Endothelial cell of umbilical vein (primary cell): ENCODE data around the gene CDC20B. TPM values are rescaled to one million over a fixed set of nuclear protein-coding genes. Genes with fewer than 3 reads are reported as not detected.

Source experiments
- Bru-seq: library from RNA; stranded (reverse); fragments of 400-500 nt; gene quantifications from one replicate; lab custom pipeline; 2021; lab: Mats Ljungman, UMichigan
- BruChase-seq, 2 experiments: library from RNA; stranded (reverse); fragments of 400-500 nt; gene quantifications; one replicate each; lab custom pipeline; 2021; lab: Mats Ljungman, UMichigan
- BruUV-seq: library from RNA; stranded (reverse); fragments of 400-500 nt; replicated peaks from 2 replicates; lab custom pipeline; 2021; lab: Mats Ljungman, UMichigan
- CTCF ChIA-PET: fragments of 300-600, 350-600 bp; sonication (Branson Sonifier 250); formaldehyde crosslinking; loops from one replicate; lab custom pipeline; 2021; ENCODE audit warnings: antibody characterized with exemption, inconsistent platforms; lab: Charles Lee
- POLR2A ChIA-PET: fragments of 300-600, 350-600 bp; sonication (Branson Sonifier 250); formaldehyde crosslinking; loops from one replicate; lab custom pipeline; 2021; ENCODE audit warnings: antibody characterized with exemption, inconsistent platforms; lab: Charles Lee
- DNase-seq: peaks from one replicate; pipeline ENCODE4 v3.0.0-alpha.2; 2011; ENCODE audit warnings: low read depth, low spot score
- FAIRE-seq: peaks from 2 replicates; lab custom pipeline; 2011; peaks lifted over from hg19 to GRCh38; lab: Jason Lieb, UNC
- H2AFZ ChIP-seq: 2 replicates; pipeline ENCODE4 v1.6.0; 2012; ENCODE audit warnings: low read depth, low read length, control low read depth, inconsistent platforms
- H3K27ac ChIP-seq: 2 replicates; pipeline ENCODE4 v1.5.1; 2011; ENCODE audit warnings: low read depth, mild to moderate bottlenecking, control low read depth, low read length, moderate library complexity; ENCODE audit not compliant: insufficient read depth
- H3K27me3 ChIP-seq, 2 experiments: 2 replicates each; pipeline versions ENCODE4 v1.6.0 to v1.6.1; 2011; ENCODE audit warnings: low read length in 2 of 2, mixed read lengths in 1 of 2; ENCODE audit not compliant: control insufficient read depth in 2 of 2, insufficient read depth in 2 of 2
- H3K36me3 ChIP-seq, 2 experiments: 2 replicates in 1 of 2; 3 replicates in 1 of 2; pipeline ENCODE4 v1.5.1; 2011; ENCODE audit warnings: low read length in 2 of 2, mild to moderate bottlenecking in 1 of 2, moderate library complexity in 1 of 2; ENCODE audit not compliant: control insufficient read depth in 2 of 2, insufficient read depth in 2 of 2; ENCODE audit errors: extremely low read depth in 1 of 2
- H3K4me1 ChIP-seq: 3 replicates; pipeline ENCODE4 v1.5.1; 2011; ENCODE audit warnings: mild to moderate bottlenecking, low read length; ENCODE audit not compliant: control insufficient read depth, insufficient read depth; ENCODE audit errors: extremely low read depth
- H3K4me2 ChIP-seq: 2 replicates; pipeline ENCODE4 v1.6.1; 2011; ENCODE audit warnings: low read length, control low read depth, mixed read lengths; ENCODE audit not compliant: insufficient read depth
- H3K4me3 ChIP-seq, 3 experiments: fragments of 200-600 bp in 1 of 3; sonication (generic), shearing (Covaris generic) in 1 of 3; replicated peaks in 1 of 3; 2 replicates each; pipeline ENCODE4 v1.5.1; 2011 to 2016; ENCODE audit warnings: control low read depth in 3 of 3, low read length in 3 of 3, mild to moderate bottlenecking in 2 of 3, inconsistent platforms in 1 of 3, low read depth in 1 of 3, moderate library complexity in 1 of 3; ENCODE audit not compliant: insufficient read depth in 1 of 3
- H3K79me2 ChIP-seq: 2 replicates; pipeline ENCODE4 v1.6.0; 2012; ENCODE audit warnings: low read length, inconsistent platforms; ENCODE audit not compliant: control insufficient read depth, insufficient read depth
- H3K9ac ChIP-seq: replicated peaks from 2 replicates; pipeline ENCODE3; 2011; ENCODE audit warnings: low read length, control low read depth; ENCODE audit not compliant: insufficient read depth; ENCODE audit errors: extremely low read depth
- H3K9me1 ChIP-seq: replicated peaks from 3 replicates; pipeline ENCODE4 v1.6.0; 2011; ENCODE audit warnings: mild to moderate bottlenecking, low read length; ENCODE audit not compliant: control insufficient read depth, insufficient read depth; ENCODE audit errors: extremely low read depth
- H3K9me3 ChIP-seq: replicated peaks from 2 replicates; pipeline ENCODE4 v1.5.1; 2012; ENCODE audit warnings: low read length, inconsistent platforms; ENCODE audit not compliant: control insufficient read depth, insufficient read depth
- H4K20me1 ChIP-seq: replicated peaks from 2 replicates; pipeline ENCODE3; 2011; ENCODE audit warnings: mild to moderate bottlenecking, low read length; ENCODE audit not compliant: control insufficient read depth, insufficient read depth; ENCODE audit errors: extremely low read depth
- POLR2A ChIP-seq: IDR thresholded peaks from 2 replicates; pipeline ENCODE4 v1.6.1; 2012; ENCODE audit warnings: low read depth, mild to moderate bottlenecking, control low read depth, low read length
- POLR2AphosphoS5 ChIP-seq: IDR thresholded peaks from 2 replicates; pipeline ENCODE4 v1.6.1; 2012; ENCODE audit warnings: low read depth, mild to moderate bottlenecking, control low read depth, low read length, moderate library complexity; ENCODE audit not compliant: insufficient read depth
- dilution Hi-C: fragments of 300-500 bp; cut with MboI; formaldehyde crosslinking; loops from one replicate; pipeline ENCODE4 v1.15.0; 2019; ENCODE audit warnings: low sequenced_read_pairs; ENCODE audit not compliant: extremely low pct_ligation_motif_present
- intact Hi-C: fragments of 100-400 bp; cut with micrococcal nuclease; formaldehyde crosslinking; loops from one replicate; pipeline ENCODE4 v1.10.0; 2022
- long read RNA-seq: library from polyadenylated mRNA; stranded (forward); transcript quantifications from one replicate; pipeline ENCODE4 v2.0.0, GENCODE V29; 2021
- polyA minus RNA-seq, 3 experiments: library from RNA; depleted of rRNA, polyadenylated mRNA; stranded (reverse); fragments of >200 nt; gene quantifications; 1 replicate in 1 of 3; 2 replicates in 2 of 3; pipeline ENCODE4 v1.2.3, GENCODE V29; 2011
- polyA plus RNA-seq, 4 experiments: library from polyadenylated mRNA; depleted of rRNA in 3 of 4; stranded (reverse) in 3 of 4; unstranded in 1 of 4; fragments of >200 nt; gene quantifications; 2 replicates each; pipeline versions ENCODE4 v1.2.1 to v1.2.3, GENCODE V29; 2011 to 2012; ENCODE audit warnings: missing spikeins in 1 of 4
- total RNA-seq: library from RNA; stranded (reverse); gene quantifications from 2 replicates; pipeline ENCODE4 v1.2.3, GENCODE V29; 2021

CDC20B gene, protein sequence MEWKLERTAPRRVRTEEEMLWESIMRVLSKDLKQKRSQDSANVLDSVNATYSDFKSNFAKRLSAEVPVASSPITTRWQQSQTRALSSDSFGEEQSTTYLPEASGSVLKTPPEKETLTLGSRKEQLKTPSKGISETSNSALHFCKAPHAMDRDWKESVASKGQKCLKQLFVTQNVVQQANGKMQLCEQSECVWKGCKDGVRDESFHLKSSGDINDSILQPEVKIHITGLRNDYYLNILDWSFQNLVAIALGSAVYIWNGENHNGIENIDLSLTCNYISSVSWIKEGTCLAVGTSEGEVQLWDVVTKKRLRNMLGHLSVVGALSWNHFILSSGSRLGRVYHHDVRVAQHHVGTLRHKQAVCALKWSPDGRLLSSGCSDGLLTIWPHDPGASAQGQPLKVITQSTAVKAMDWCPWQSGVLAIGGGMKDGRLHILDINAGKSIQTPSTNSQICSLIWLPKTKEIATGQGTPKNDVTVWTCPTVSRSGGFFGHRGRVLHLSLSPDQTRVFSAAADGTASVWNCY
- total RNA-seq: 0.14 and 0.22 TPM in 2 replicates
- polyA plus RNA-seq: 0.22 TPM in 2 replicates
- polyA plus RNA-seq (2011; cell fraction: cytosol; rRNA removed): 0.06 and 0.08 TPM in 2 replicates
- polyA plus RNA-seq (2011; cell fraction: nucleus; rRNA removed): 0.41 and 0.51 TPM in 2 replicates
- 0.15 TPM in 1 of 2 replicates, not detected in the other for polyA plus RNA-seq (2012)
- polyA minus RNA-seq: 0.23 TPM in 1 of 2 replicates, not detected in the other
- not detected for polyA minus RNA-seq (2011; cell fraction: cytosol; rRNA and poly(A)+ RNA removed)
- 0.34 TPM in 1 of 2 replicates, not detected in the other for polyA minus RNA-seq (2011; cell fraction: nucleus; rRNA and poly(A)+ RNA removed)
- Bru-seq, nascent RNA: percentile 33 among the genes with signal in this experiment
- BruChase-seq, experiment 1, labeled RNA remaining after a 6-hour chase: percentile 17 among the genes with signal in this experiment
- percentile 22 among the genes with signal in this experiment for BruChase-seq, experiment 2, labeled RNA remaining after a 2-hour chase
- long read RNA-seq, partial matches to known transcripts: 3 of 5 reads
- long read RNA-seq, other reads (novel, unspliced or antisense): 2 of 5 reads

DNA sequence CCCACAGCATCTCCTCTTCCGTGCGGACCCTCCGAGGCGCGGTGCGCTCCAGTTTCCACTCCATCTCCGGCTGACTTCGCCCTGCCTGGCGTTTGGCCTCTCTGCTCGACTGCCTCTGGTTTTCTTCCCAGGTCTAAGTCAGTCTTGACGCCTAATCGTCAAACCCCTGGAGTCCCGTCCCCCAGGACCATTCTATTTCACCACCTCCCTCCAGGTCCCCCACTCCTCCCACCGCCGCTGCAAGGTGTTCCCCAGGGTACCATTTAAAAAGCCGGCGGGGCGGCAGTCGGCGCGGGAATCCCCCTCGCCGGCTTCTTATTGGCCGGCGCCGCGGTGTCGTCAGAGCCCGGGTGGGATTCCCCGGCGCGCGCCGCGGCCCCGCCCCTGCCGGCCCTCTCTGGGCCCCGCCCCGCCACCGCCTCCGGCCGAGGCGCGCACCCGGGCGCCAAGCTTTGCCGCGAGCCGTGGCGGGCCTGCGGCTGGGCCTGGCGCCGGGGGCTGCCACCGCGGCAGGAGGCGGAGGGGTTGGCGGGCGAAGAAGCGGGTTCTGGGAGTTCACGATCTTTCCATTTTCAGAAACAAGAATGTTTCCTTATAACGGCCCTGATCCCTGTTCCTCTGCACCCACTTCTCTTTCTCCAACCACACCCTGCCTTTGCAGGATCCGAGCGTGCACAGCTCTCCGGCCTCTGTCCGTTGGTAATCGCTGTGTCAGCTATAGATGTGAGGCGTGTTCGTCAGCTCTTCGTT lies at the start of gene CDC20B:
Gene CDC20B, minus strand, starts transcription at position 241 of the 750 bp plus-strand sequence. Its CDS starts 177 bp downstream, at position 64.
- Histone ChIP-seq H3K9me1 (no peaks in the 10 kb centered on the region), H3K36me3 (no peaks in the 10 kb centered on the region), H3K9ac (no peak within 1 kb of the TSS), H3K4me3 (peak within 1 kb of the TSS; percentile 14 to 64 (median 46)), H3K27ac (no peak within 1 kb of the TSS), H3K4me1 (peaks cover 21% of the 10 kb centered on the region), H2AFZ (peak within 1 kb of the TSS; percentile 75), H4K20me1 (no peaks in the 10 kb centered on the region), H3K4me2 (peak within 1 kb of the TSS; percentile 87), H3K9me3 (no peaks in the 10 kb centered on the region), H3K79me2 (no peaks in the 10 kb centered on the region), H3K27me3 (peaks cover 37 to 46% of the 10 kb centered on the region in 2 experiments)
- TF ChIP-seq POLR2AphosphoS5 (peak; percentile 12), POLR2A (no peak)
- no TSS peak for BruUV-seq
- ChIA-PET CTCF (interaction anchor here (0.6 to 1.8 kb wide), 20 partner anchors 9 to 765 kb away, joined by 3 to 12 read pairs (median 3); partner anchors contain the start of genes CCNO, DHX29 and GPX8), POLR2A (no interaction called here)
- DNase-seq (peak; percentile 74), FAIRE-seq (no peak)
- dilution Hi-C loops (no loop called here), intact Hi-C loops (loop anchor here (1.0 to 5.0 kb wide), 5 partner anchors 60 to 749 kb away; partner anchors contain the start of genes CCNO, DHX29 and MTREX)
